Left lobe of liver (tissue), 2 donors: ENCODE results near the gene PHF23. TPM values are rescaled to one million over a fixed set of nuclear protein-coding genes. Genes with fewer than 3 reads are reported as not detected.

Experiments used
- ATAC-seq: fragments of 200-7000 bp; cut with Tn5 transposase; one replicate; pipeline ENCODE4 v1.9.1; 2020; ENCODE audit warnings: mild to moderate bottlenecking, moderate library complexity
- DNase-seq: peaks from one replicate; pipeline ENCODE4 v3.0.0-alpha.2; 2020; ENCODE audit warnings: low spot score
- total RNA-seq: library from RNA; stranded (reverse); gene quantifications from one replicate; pipeline ENCODE4 v1.2.1, GENCODE V29; 2021
- donor health status: DM: no; HTN: no; CAD: no; lungs with moderate emphysema.
- donor health status: DM: no; HTN: yes; CAD: no.

Gene PHF23
- total RNA-seq, 1 donor from 2014 or later = 16.5 TPM

GRCh38 chr17:7238420-7239090, 702 bp downstream of the PHF23 start:
- ATAC-seq (no peak), DNase-seq (no peak)

GRCh38 chr17:7237761-7238419, 1.4 kb downstream of the PHF23 start:
- peak; percentile 29 for ATAC-seq

GRCh38 chr17:7237266-7237760, 1.9 kb downstream of the PHF23 start:
- no peak for DNase-seq
- ATAC-seq = no peak

More at GRCh38 chr17:7237761-7238419, 1.4 kb downstream of the PHF23 start:
- peak; percentile 86 for DNase-seq

GRCh38 chr17:7236808-7237207, 2.4 kb downstream of the PHF23 start:
- no peak for ATAC-seq
- DNase-seq = no peak

- no peak for DNase-seq
These were observed 3.3 kb downstream of the PHF23 start for GRCh38 chr17:7235693-7236665.

GRCh38 chr17:7234083-7234951, 4.9 kb downstream of the PHF23 start, which contains the start of gene DVL2:
DVL2 (minus strand) TSS chr17:7234517; CDS start chr17:7234262, 255 bp downstream.
- ATAC-seq = peak; percentile 65
- DNase-seq = peak; percentile 97

More at GRCh38 chr17:7235693-7236665, 3.3 kb downstream of the PHF23 start:
- no peak for ATAC-seq

GRCh38 chr17:7233701-7234082, 5.6 kb downstream of the PHF23 start:
- DNase-seq (no peak), ATAC-seq (peak; percentile 4)

- ATAC-seq = no peak
- DNase-seq = no peak
These were observed 7.1 kb downstream of the PHF23 start for GRCh38 chr17:7232114-7232513.

GRCh38 chr17:7229504-7229903, 9.8 kb downstream of the PHF23 start:
- DNase-seq = no peak
- no peak for ATAC-seq

GRCh38 chr17:7228920-7229319, 10.3 kb downstream of the PHF23 start:
- DNase-seq (no peak), ATAC-seq (no peak)

GRCh38 chr17:7226721-7227710, 12.2 kb downstream of the PHF23 start:
- DNase-seq = no peak
- no peak for ATAC-seq

GRCh38 chr17:7225711-7226331, 13.4 kb downstream of the PHF23 start:
- DNase-seq (no peak), ATAC-seq (no peak)

GRCh38 chr17:7224661-7225111, 14.6 kb downstream of the PHF23 start:
- ATAC-seq = no peak

GRCh38 chr17:7224110-7224509, 15.1 kb downstream of the PHF23 start:
- ATAC-seq (no peak), DNase-seq (no peak)

More at GRCh38 chr17:7224661-7225111, 14.6 kb downstream of the PHF23 start:
- DNase-seq = no peak

- DNase-seq = no peak
These were observed 15.9 kb downstream of the PHF23 start for GRCh38 chr17:7223375-7223774.

GRCh38 chr17:7222972-7223292, 16.3 kb downstream of the PHF23 start:
- DNase-seq = no peak
- no peak for ATAC-seq

More at GRCh38 chr17:7223375-7223774, 15.9 kb downstream of the PHF23 start:
- ATAC-seq = no peak

GRCh38 chr17:7222093-7222971, 16.9 kb downstream of the PHF23 start:
- DNase-seq (no peak), ATAC-seq (no peak)
